Bronchial smooth muscle cell (primary cell): ENCODE data around the gene ALKBH3. TPM values are rescaled to one million over a fixed set of nuclear protein-coding genes. Genes with fewer than 3 reads are reported as not detected.

Experiments used
- total RNA-seq: library from RNA; depleted of rRNA; stranded (reverse); fragments of >200 nt; gene quantifications from 2 replicates; pipeline ENCODE4 v1.2.1, GENCODE V29; 2014

The ALKBH3 gene
- total RNA-seq, result 33.4 and 36.7 TPM in 2 replicates

GRCh38 chr11:43880640-43881159 lies at the start of gene ALKBH3:
TSS of gene ALKBH3 (plus strand) at chr11:43880831. CDS start at chr11:43882653, 1,822 bp downstream.

Other genes starting within 250 kb of the ALKBH3 start
- 33.9 and 49.2 TPM in 2 replicates for gene HSD17B12, start 200.1 kb upstream of the ALKBH3 start, total RNA-seq
- gene C11orf96, start 61.8 kb downstream of the ALKBH3 start, total RNA-seq, result 1.4 and 1.9 TPM in 2 replicates
- not detected in 2 replicates for gene ACCSL, start 167.2 kb downstream of the ALKBH3 start, total RNA-seq
- gene ACCS, start 185.4 kb downstream of the ALKBH3 start, total RNA-seq, result 15.3 and 23.3 TPM in 2 replicates
- gene EXT2, start 214.8 kb downstream of the ALKBH3 start, total RNA-seq, result 132 and 134 TPM in 2 replicates